ENCODE measurements around the gene KCNK4.

KCNK4 gene

DNA sequence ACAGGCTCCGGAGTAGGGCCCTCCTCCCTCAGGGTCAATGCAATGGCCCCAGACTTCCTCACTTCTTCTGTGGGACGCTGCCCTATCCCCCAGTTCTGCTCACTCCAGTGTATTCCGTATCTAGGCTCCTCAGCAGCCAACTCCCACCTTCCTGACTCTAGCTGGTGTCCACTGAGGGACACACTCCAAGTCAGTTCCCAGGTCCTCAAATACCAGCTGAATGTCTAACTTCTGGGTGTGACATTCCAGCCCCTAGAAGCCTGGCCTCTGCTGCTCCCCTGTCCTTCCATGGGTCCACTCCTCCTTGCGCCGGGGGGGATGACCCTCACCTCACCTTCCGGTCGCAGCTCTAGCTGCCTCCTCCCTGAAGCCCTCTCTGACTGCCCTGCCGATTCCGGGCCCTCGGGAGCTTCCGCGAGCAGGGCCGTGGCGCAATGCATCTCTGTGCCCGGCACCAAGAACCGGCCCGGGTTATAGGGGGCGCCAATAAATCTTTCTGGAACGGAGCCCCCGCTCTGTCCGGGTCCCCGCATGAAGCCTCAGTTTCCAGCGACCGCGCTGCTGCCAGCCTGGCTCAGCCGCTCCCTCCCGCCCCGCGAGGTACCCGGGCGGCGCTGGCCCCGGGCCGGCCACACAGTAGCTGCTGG lies 22.1 kb upstream of the KCNK4 start:
- H3K4me3 Mint-ChIP-seq = peak overlapping the region; percentile 97
- H3K4me1 Mint-ChIP-seq = peaks cover 13% of the 10 kb centered on the region
- no peaks in the 10 kb centered on the region for H3K36me3 Mint-ChIP-seq
- no peak for ATAC-seq (ENCODE audit: low read depth)
- no peaks in the 10 kb centered on the region for H3K27me3 Mint-ChIP-seq
- no peak for DNase-seq (ENCODE audit: low spot score in 2 of 2)
- peak overlapping the region; percentile 95 for H3K27ac Mint-ChIP-seq
- H3K9me3 Mint-ChIP-seq = no peaks in the 10 kb centered on the region

DNA sequence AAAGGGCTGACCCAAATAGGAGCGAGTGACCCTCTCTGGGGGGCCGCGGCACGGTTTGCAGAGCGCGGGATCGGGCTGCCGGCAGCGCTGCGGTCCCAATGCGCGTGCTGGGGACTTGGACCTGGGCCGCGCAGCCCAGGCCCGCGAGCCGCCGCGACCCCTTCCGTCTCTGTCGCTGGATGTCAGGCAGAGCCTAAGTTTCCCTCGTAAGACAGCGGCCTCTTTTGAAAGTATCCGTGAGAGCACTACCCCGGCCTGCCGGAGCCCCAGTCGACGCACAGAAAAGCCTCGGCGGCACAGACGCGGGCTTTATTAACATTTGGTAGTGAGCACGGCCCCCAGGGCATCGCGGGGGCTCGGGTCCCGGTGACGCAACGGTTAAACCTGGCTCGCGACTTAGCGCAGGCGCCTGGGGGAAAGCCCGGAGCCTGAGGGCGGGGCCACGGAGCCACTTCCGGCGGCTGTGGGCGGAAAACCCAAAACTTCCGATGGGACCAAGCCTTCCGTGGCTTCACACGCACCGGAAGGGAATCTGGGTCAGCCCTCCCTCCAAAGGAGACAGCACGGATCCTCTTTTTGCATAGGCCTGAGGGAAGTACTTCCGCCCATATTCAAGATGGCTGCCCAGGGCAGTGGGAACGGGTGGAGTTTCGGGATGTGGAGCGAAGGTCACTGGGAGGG lies 21.4 kb upstream of the KCNK4 start:
- peak; percentile 88 to 91 for DNase-seq (ENCODE audit: low spot score in 2 of 2)
- H3K4me3 Mint-ChIP-seq = peak overlapping the region; percentile 97
- no peaks in the 10 kb centered on the region for H3K9me3 Mint-ChIP-seq
- no peaks in the 10 kb centered on the region for H3K36me3 Mint-ChIP-seq
- peak; percentile 70 for ATAC-seq (ENCODE audit: low read depth)
- peak overlapping the region; percentile 95 for H3K27ac Mint-ChIP-seq
- H3K27me3 Mint-ChIP-seq = no peaks in the 10 kb centered on the region
- peaks cover 13% of the 10 kb centered on the region for H3K4me1 Mint-ChIP-seq

DNA sequence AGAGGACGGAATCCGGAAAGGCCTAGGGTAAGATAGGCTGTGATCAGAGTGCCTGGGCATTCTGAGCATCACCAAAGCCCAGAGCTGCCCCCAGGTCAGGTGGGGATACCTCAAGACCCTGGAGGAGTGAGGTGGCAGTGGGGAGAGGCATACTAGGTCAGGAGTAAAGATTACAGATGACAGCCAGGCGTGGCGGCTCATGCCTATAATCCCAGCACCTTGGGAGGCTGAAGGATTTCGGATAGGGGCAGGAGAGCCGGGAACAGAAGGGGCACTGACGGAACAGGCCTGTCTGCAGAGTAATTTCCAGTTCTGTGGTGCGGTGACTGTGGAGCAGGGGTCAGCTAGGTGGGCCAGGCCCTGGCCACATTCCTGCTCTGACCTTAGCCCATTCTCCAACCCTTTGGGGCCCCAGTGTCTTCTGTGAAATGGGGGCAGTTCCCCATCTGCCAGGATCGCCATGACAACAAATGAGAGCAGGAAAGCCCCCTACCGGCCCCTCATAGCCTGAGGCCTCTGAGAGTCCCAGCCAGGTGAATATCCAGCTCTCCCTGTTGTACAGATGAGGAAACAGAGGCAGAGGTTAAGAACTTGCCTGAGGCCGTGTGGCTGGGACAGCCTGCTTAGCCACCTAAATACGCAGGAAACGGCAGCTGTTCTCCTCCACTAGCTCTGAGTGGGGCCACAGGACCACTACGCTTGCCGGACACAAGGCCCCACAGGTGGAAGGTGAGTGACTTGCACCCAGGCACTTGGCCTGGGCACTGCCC lies 15.9 kb upstream of the KCNK4 start:
- Mint-ChIP-seq H3K27me3 (no peaks in the 10 kb centered on the region), H3K27ac (no peak overlapping the region), H3K36me3 (peaks cover 5% of the 10 kb centered on the region), H3K9me3 (no peaks in the 10 kb centered on the region), H3K4me3 (no peak overlapping the region), H3K4me1 (peaks cover 4% of the 10 kb centered on the region)
- ATAC-seq (ENCODE audit: low read depth) (no peak), DNase-seq (ENCODE audit: low spot score in 2 of 2) (no peak)

DNA sequence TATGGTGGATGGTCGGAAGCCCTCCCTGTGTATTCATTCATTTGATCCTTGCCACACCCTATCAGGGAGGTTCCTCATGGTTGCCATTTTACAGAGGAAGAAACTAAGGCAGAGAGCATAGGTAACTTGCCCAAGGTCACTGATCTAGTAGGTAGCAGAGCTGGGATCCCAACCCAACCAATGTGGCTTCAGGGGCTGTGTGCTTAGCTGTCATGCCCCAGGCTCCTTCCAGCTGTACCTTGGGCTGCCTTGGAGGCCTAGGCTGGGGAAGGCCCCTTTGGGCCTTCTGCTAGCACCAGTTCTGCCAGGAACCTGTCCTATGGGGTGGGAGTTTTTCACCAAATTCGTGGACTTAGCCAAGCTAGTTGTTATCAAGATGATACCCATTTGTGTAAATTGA lies 15.3 kb upstream of the KCNK4 start:
- H3K27ac Mint-ChIP-seq = no peak overlapping the region
- H3K27me3 Mint-ChIP-seq = no peaks in the 10 kb centered on the region
- H3K36me3 Mint-ChIP-seq = peaks cover 5% of the 10 kb centered on the region
- H3K4me3 Mint-ChIP-seq = no peak overlapping the region
- no peaks in the 10 kb centered on the region for H3K9me3 Mint-ChIP-seq
- no peak for ATAC-seq (ENCODE audit: low read depth)
- H3K4me1 Mint-ChIP-seq = peaks cover under 1% of the 10 kb centered on the region
- DNase-seq (ENCODE audit: low spot score in 2 of 2) = no peak

DNA sequence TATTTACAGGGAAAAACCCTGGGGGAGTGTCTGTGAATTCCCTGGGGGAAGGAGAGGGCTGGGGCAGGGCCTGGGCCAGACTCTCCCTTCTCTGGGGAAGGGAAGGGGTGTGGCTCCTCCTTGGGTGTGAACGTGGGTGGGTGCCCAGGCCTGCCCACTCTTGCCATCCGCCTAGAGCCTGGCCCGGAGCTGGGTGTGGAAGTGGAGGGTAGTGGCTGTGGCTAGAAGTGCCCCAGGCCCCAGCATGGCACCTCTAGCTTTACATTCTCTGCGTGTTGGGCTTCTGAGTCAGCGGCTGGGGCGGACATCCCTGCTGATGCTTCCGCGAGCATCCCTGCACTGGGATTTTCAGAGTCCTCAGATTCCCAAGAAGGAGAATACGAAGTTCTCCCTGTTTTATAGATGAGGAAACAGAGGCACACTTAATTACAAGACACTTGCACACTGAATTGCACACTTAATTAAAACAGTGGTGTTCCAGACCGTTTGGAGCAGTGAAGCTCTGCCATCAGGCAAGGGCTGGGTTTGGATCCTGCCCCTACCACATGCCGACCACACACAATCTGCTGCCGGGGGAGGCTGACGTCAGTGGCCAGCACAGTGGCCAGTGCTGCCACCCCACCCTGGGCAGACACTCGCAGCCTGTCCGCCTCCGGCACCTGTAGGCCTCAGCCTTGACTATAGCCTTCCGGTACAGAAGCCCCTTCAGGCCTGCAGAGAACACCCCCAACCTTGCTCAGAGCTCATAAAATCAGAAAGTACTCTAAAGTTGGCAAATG lies 14.3 kb upstream of the KCNK4 start:
- DNase-seq (ENCODE audit: low spot score in 2 of 2) = no peak
- Mint-ChIP-seq H3K9me3 (no peaks in the 10 kb centered on the region), H3K4me3 (no peak overlapping the region), H3K4me1 (no peaks in the 10 kb centered on the region), H3K36me3 (peaks cover 8% of the 10 kb centered on the region), H3K27ac (no peak overlapping the region), H3K27me3 (no peaks in the 10 kb centered on the region)
- ATAC-seq (ENCODE audit: low read depth) = no peak

DNA sequence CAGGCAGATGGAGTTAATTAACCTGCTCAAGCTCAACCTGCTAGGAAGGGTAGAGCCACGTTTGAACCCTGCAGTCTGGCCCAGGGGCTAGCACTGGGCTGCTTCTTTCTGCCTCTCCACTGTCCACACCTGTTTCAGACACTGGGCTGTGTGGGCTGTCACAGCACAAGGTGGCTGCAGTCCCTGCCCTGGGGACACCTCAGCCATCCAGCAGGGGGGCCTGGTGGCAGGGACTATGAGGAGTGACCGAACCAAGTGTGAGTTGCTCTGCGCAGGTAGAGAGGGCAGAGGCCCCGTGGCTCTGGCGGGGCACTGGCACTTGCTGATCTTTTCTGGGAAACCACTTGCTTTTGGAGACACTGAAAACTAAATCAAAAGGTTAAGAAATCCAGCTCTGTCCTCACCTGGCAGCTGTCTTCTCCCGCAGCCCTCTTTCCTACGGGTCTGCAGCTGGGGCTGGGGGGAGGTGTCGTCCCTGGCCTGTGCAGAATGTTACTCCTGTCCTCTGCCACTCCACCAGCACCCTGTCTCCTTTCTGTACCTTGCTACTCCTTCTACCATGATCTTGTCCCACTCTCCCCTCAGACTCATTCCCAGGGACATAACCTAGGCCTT lies 12.4 kb upstream of the KCNK4 start:
- Mint-ChIP-seq H3K4me1 (peaks cover 3% of the 10 kb centered on the region), H3K9me3 (no peaks in the 10 kb centered on the region), H3K27ac (no peak overlapping the region), H3K4me3 (no peak overlapping the region), H3K27me3 (no peaks in the 10 kb centered on the region), H3K36me3 (peaks cover 11% of the 10 kb centered on the region)
- ATAC-seq (ENCODE audit: low read depth) (no peak), DNase-seq (ENCODE audit: low spot score in 2 of 2) (no peak)

DNA sequence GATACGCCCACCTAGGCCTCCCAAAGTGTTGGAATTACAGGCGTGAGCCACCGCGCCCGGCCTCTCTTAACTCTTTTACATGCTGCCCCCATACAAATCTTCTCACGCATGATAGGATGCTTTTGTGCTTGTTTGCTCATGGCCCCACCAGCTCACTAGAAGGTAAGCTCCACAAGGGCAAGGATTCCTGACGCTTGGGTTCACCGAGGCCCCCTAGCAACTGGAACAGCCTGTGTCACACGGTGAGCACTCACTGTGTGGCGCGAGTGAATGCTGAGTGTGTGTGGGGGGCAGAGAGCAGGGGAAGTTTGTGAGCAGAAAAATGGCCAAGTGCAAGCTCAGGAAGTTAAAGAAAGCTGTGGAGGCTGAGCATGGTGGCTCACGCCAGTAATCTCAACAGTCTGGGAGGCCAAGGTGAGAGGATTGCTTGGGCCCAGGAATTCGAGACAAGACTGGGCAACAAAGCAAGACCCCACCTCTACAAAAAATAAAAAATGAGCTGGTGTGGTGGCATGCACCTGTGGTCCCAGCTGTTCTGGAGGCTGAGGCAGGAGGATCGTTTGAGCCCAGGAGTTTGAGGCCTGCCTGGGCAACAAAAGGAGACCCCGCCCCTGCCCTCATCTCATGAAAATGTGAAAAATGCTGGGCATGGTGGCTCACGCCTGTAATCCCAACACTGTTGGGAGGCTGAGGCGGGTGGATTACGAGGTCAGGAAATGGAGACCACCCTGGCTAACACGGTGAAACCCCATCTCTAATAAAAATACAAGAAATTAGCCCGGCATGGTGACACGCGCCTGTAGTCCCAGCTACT lies 8.9 kb upstream of the KCNK4 start:
- H3K36me3 Mint-ChIP-seq = peaks cover 11% of the 10 kb centered on the region
- no peak overlapping the region for H3K4me3 Mint-ChIP-seq
- H3K4me1 Mint-ChIP-seq = peaks cover 13% of the 10 kb centered on the region
- H3K27ac Mint-ChIP-seq = peak overlapping the region; percentile 62
- no peak for ATAC-seq (ENCODE audit: low read depth)
- no peaks in the 10 kb centered on the region for H3K9me3 Mint-ChIP-seq
- no peak for DNase-seq (ENCODE audit: low spot score in 2 of 2)
- H3K27me3 Mint-ChIP-seq = no peaks in the 10 kb centered on the region

DNA sequence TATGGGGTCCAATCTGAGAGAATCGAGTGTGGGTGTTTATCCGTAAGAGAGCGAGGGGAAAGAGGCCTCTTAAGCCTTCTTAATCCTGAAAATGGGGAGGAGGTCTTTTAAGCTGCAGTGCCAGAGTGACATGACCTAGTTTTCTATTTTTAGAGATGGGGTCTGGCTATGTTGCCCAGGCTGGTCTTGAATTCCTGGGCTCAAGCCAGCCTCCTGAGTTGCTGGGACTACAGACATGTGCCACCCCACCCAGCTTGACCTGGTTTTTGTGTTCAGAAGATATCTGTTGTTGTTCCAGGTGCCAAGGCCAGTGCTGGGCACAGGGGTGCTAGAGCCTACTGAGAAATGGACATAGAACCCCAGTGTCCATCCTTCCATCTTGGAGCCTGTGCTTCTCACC lies 8.0 kb upstream of the KCNK4 start:
- Mint-ChIP-seq H3K4me1 (peaks cover 13% of the 10 kb centered on the region), H3K27me3 (no peaks in the 10 kb centered on the region), H3K27ac (peak overlapping the region; percentile 99), H3K4me3 (peak overlapping the region; percentile 51), H3K36me3 (peaks cover 11% of the 10 kb centered on the region), H3K9me3 (no peaks in the 10 kb centered on the region)
- ATAC-seq (ENCODE audit: low read depth) (no peak), DNase-seq (ENCODE audit: low spot score in 2 of 2) (no peak)

DNA sequence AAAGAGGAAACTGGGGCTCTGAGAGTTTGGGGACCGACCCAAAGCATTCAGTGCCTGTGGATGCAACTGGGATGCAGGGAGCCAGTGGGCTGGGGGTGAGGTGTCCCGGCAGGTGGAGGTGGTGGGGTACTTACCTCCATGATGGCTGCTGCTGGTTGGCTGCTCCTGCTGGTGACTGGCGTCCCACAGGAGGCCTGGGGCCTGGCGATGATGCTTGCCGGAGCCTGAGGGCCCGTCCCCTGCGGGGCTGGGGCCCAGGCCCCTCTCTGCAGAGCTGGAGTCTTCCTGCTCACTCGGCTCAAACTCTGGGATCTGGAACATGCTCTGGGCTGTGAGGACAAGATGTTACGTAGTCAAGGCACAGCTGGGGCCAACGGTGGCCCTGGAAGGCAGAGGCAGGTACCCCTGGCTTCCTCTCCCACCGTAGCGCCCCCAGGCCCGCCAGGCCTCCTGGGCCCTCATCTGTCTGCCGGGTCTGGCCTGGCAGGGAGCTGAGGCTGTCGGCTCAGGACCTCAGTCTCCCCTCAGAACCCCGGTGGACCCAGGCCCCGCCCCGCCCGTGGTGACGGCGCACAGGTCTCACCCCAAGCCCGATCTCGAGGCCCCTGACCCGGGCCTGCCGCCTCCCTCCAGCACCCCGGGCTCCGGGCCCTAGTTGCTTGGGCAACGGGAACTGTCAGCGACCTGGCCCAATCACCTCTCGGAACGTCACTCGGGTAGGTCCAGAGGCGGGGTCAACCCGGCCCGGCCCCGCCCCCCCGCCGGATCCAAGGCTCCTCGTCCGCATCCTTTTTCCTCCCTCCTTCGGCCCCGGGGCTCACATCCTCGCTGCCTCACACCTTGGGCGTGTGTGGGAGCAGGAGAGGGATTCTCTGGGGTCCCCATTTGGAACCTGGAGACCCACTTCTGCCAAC lies 6.8 kb upstream of the KCNK4 start, which contains the start of gene BAD:
BAD (minus strand) TSS at position 618 of the 914 bp plus-strand sequence; CDS start at position 321, 297 bp downstream.
- H3K27me3 Mint-ChIP-seq = no peaks in the 10 kb centered on the region
- H3K4me1 Mint-ChIP-seq = peaks cover 13% of the 10 kb centered on the region
- peaks cover 6% of the 10 kb centered on the region for H3K36me3 Mint-ChIP-seq
- H3K4me3 Mint-ChIP-seq = peak within 1 kb of the TSS; percentile 97
- no peaks in the 10 kb centered on the region for H3K9me3 Mint-ChIP-seq
- DNase-seq (ENCODE audit: low spot score in 2 of 2) = peak; percentile 80 to 87
- H3K27ac Mint-ChIP-seq = peak within 1 kb of the TSS; percentile 99
- peak; percentile 74 for ATAC-seq (ENCODE audit: low read depth)

DNA sequence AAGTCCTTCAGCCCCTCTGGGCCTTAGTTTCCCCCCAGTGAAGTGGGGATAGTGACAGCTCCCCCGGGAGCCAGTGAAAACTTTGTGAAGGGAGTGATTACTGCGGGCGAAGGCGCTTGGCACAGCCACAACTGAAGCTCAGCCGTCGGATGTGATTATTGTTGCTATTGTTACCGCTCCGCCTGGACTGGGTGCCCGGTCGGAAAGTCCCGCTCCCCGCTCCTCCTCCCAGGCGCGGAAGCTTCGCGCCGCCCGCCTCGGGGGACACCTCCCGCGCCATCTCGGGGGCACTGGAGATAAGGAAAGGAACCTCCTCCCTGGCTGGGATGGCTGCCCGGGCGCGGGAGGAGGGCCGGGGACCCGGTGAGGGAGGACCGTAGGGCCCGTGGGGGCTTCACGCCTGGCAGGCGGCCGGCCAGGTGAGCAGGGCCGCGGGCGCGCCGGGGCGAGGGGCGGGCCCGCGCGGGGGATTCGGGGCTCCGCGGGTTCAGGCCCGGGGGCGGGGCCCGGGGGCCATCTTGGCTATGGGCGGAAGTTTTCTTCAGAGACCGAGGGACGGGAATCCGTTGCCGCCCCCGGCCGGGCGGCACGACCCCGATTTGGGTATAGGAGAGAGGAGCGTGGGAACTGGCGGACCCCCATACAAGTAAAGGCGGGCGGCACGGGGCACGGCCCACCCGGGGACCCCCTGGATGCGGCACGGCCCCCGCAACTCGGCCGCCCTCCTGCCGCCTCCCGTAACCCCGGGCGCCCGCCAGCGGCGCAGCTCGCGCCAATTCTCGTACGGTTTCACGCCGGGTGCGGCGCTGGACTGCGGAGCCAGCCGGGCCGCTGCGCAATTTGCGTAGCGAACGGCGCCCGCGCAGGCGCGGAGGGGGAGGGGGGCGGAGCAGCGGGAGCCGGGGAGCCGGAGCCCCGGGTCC lies 5.9 kb upstream of the KCNK4 start, which contains the start of gene GPR137:
GPR137 (plus strand) TSS at position 887 of the 923 bp plus-strand sequence. CDS start 677 bp downstream, outside the sequence.
- H3K4me3 Mint-ChIP-seq = peak within 1 kb of the TSS; percentile 97
- peaks cover 13% of the 10 kb centered on the region for H3K4me1 Mint-ChIP-seq
- H3K27ac Mint-ChIP-seq = peak within 1 kb of the TSS; percentile 99
- no peaks in the 10 kb centered on the region for H3K9me3 Mint-ChIP-seq
- peak; percentile 98 to 100 for DNase-seq (ENCODE audit: low spot score in 2 of 2)
- peak; percentile 71 for ATAC-seq (ENCODE audit: low read depth)
- H3K27me3 Mint-ChIP-seq = no peaks in the 10 kb centered on the region
- H3K36me3 Mint-ChIP-seq = peaks cover 6% of the 10 kb centered on the region
